HCT116 (cell line): ENCODE measurements around the gene AGPAT3. TPM values are rescaled to one million over a fixed set of nuclear protein-coding genes. Genes with fewer than 3 reads are reported as not detected.

Experiments
- ATAC-seq: fragments of 200-7000 bp; cut with Tn5 transposase; 2 replicates; pipeline ENCODE4 v1.9.1; 2020; ENCODE audit warnings: mild to moderate bottlenecking, moderate library complexity
- BruUV-seq: library from RNA; stranded (reverse); fragments of 400-500 nt; replicated peaks from 2 replicates; lab custom pipeline; 2021; lab: Mats Ljungman, UMichigan
- CTCF ChIA-PET: fragments of 300-600 bp; sonication (Branson Sonifier 250); formaldehyde crosslinking; loops from one replicate; lab custom pipeline; 2021; ENCODE audit warnings: antibody characterized with exemption; lab: Charles Lee
- POLR2A ChIA-PET: fragments of 300-600, 350-600 bp; sonication (Branson Sonifier 250); formaldehyde crosslinking; loops from one replicate; lab custom pipeline; 2021; ENCODE audit warnings: antibody characterized with exemption; lab: Charles Lee
- RAD21 ChIA-PET, 2 experiments: fragments of 300-600 bp; sonication (Branson Sonifier 250); formaldehyde crosslinking; loops; one replicate each; lab custom pipeline; 2023; ENCODE audit warnings: low total read pairs in 2 of 2; ENCODE audit not compliant: uncharacterized antibody in 2 of 2, unreplicated experiment in 2 of 2, low non-redundant PET in 1 of 2; lab: Charles Lee
- DNase-seq: peaks from one replicate; pipeline ENCODE4 v3.0.0-alpha.2; 2010; ENCODE audit warnings: low read depth, low spot score
- H2AFZ ChIP-seq: fragments of 200-600 bp; shearing (Covaris generic), sonication (generic); 2 replicates; pipeline ENCODE4 v1.6.1; 2017; ENCODE audit warnings: low read depth, mixed run types, mixed read lengths, antibody characterized with exemption, low read length; ENCODE audit not compliant: poor library complexity, severe bottlenecking
- H3K27ac ChIP-seq: 2 replicates; pipeline ENCODE4 v1.5.1; 2012; ENCODE audit warnings: low read depth, low read length
- H3K27me3 ChIP-seq: fragments of 200-600 bp; sonication (generic); 2 replicates; pipeline ENCODE4 v1.6.1; 2016; ENCODE audit warnings: mixed run types, low read length, mixed read lengths; ENCODE audit not compliant: insufficient read depth
- H3K36me3 ChIP-seq, 2 experiments: fragments of 200-500 bp in 1 of 2; fragments of 200-600 bp in 1 of 2; sonication (Bioruptor generic) in 1 of 2; sonication (generic) in 1 of 2; 2 replicates each; pipeline versions ENCODE4 v1.5.1 to v1.6.1; 2014 to 2016; ENCODE audit warnings: low read length in 2 of 2, inconsistent platforms in 1 of 2, mixed read lengths in 1 of 2, mixed run types in 1 of 2; ENCODE audit not compliant: insufficient read depth in 2 of 2, control insufficient read depth in 1 of 2
- H3K4me1 ChIP-seq, 2 experiments: fragments of 200-600 bp in 1 of 2; sonication (generic) in 1 of 2; 2 replicates each; pipeline versions ENCODE4 v1.5.1 to v1.6.1; 2012 to 2017; ENCODE audit warnings: low read length in 2 of 2, inconsistent platforms in 1 of 2, mild to moderate bottlenecking in 1 of 2, mixed read lengths in 1 of 2, mixed run types in 1 of 2, moderate library complexity in 1 of 2; ENCODE audit not compliant: insufficient read depth in 2 of 2, control insufficient read depth in 1 of 2
- H3K4me2 ChIP-seq: fragments of 200-600 bp; sonication (generic); 2 replicates; pipeline ENCODE4 v1.6.1; 2017; ENCODE audit warnings: mixed run types, low read length, mixed read lengths
- H3K4me3 ChIP-seq, 2 experiments: fragments of 200-600 bp in 1 of 2; sonication (generic) in 1 of 2; replicated peaks in 1 of 2; 2 replicates each; pipeline ENCODE4 v1.5.1; 2011 to 2016; ENCODE audit warnings: low read length in 2 of 2, control low read depth in 1 of 2, low read depth in 1 of 2, mild to moderate bottlenecking in 1 of 2, mixed read lengths in 1 of 2, mixed run types in 1 of 2
- H3K79me2 ChIP-seq: fragments of 200-600 bp; sonication (generic); 2 replicates; pipeline ENCODE4 v1.6.1; 2017; ENCODE audit warnings: mild to moderate bottlenecking, mixed run types, low read length, moderate library complexity, mixed read lengths; ENCODE audit not compliant: insufficient read depth
- H3K9ac ChIP-seq: fragments of 200-600 bp; sonication (generic); 2 replicates; pipeline ENCODE4 v1.6.1; 2016; ENCODE audit warnings: low read length, mixed read lengths
- H3K9me2 ChIP-seq: fragments of 200-600 bp; sonication (generic), shearing (Covaris generic); 2 replicates; pipeline ENCODE4 v1.6.1; 2017; ENCODE audit warnings: mixed run types, mild to moderate bottlenecking, moderate library complexity; ENCODE audit not compliant: insufficient read depth
- H3K9me3 ChIP-seq, 2 experiments: fragments of 200-500 bp in 1 of 2; fragments of 200-600 bp in 1 of 2; sonication (Bioruptor generic) in 1 of 2; sonication (generic) in 1 of 2; 2 replicates each; pipeline ENCODE4 v1.6.1; 2014 to 2017; ENCODE audit warnings: low read length in 2 of 2, mixed read lengths in 2 of 2, inconsistent platforms in 1 of 2, low read depth in 1 of 2, mild to moderate bottlenecking in 1 of 2, mixed run types in 1 of 2, moderate library complexity in 1 of 2; ENCODE audit not compliant: control insufficient read depth in 1 of 2, insufficient read depth in 1 of 2
- H4K20me1 ChIP-seq: fragments of 200-600 bp; sonication (generic), shearing (Covaris generic); 2 replicates; pipeline ENCODE4 v1.6.1; 2017; ENCODE audit warnings: mixed run types, mild to moderate bottlenecking, moderate library complexity; ENCODE audit not compliant: insufficient read depth
- CBX3 ChIP-seq: IDR thresholded peaks from 2 replicates; pipeline ENCODE4 v1.6.1; 2012; ENCODE audit warnings: low read depth
- EGR1 ChIP-seq: IDR thresholded peaks from 2 replicates; pipeline ENCODE4 v1.6.1; 2012; ENCODE audit warnings: low read depth
- EZH2phosphoT487 ChIP-seq: fragments of 200-600 bp; IDR thresholded peaks from 2 replicates; pipeline ENCODE4 v1.6.1; 2018; ENCODE audit warnings: antibody characterized with exemption, borderline replicate concordance
- POLR2A ChIP-seq: IDR thresholded peaks from 2 replicates; pipeline ENCODE4 v1.7.0; 2011; ENCODE audit warnings: borderline replicate concordance; ENCODE audit not compliant: insufficient read depth, insufficient read length; ENCODE audit errors: extremely low read depth
- POLR2AphosphoS5 ChIP-seq: IDR thresholded peaks from 2 replicates; pipeline ENCODE4 v1.6.1; 2011; ENCODE audit warnings: mild to moderate bottlenecking, low read depth, low read length, moderate library complexity
- RAD21 ChIP-seq: IDR thresholded peaks from 2 replicates; pipeline ENCODE4 v1.6.1; 2012; ENCODE audit warnings: low read depth, mild to moderate bottlenecking
- SIN3A ChIP-seq: IDR thresholded peaks from 2 replicates; pipeline ENCODE4 v1.6.1; 2012; ENCODE audit warnings: low read depth
- SP1 ChIP-seq: IDR thresholded peaks from 2 replicates; pipeline ENCODE4 v1.6.1; 2012; ENCODE audit warnings: low read depth
- SRF ChIP-seq: IDR thresholded peaks from 2 replicates; pipeline ENCODE4 v1.6.1; 2012; ENCODE audit warnings: low read depth
- TCF7L2 ChIP-seq: IDR thresholded peaks from 2 replicates; pipeline ENCODE4 v1.7.0; 2011; ENCODE audit warnings: borderline replicate concordance, inconsistent platforms; ENCODE audit not compliant: insufficient read depth, insufficient read length; ENCODE audit errors: extremely low read depth
- ZNF274 ChIP-seq: fragments of 200-500 bp; sonication (Bioruptor generic); IDR thresholded peaks from 2 replicates; pipeline ENCODE4 v1.6.1; 2014; ENCODE audit warnings: mild to moderate bottlenecking, low read depth, low read length, inconsistent platforms
- intact Hi-C: fragments of 100-400 bp; cut with micrococcal nuclease; formaldehyde crosslinking; loops from 2 replicates; pipeline ENCODE4 v1.10.0; 2022
- total RNA-seq: library from RNA; stranded (reverse); gene quantifications from one replicate; pipeline ENCODE4 v1.2.1, GENCODE V29; 2021; ENCODE audit not compliant: unreplicated experiment
- TF ChIP-seq, protein P1 (sequence below): IDR thresholded peaks from 2 replicates; pipeline ENCODE4 v1.6.1; 2012; ENCODE audit warnings: low read depth
- TF ChIP-seq, protein P2 (sequence below): IDR thresholded peaks from 2 replicates; pipeline ENCODE4 v1.6.1; 2011; ENCODE audit warnings: mild to moderate bottlenecking, low read length, moderate library complexity; ENCODE audit not compliant: insufficient replicate concordance; ENCODE audit errors: extremely low read depth
- TF ChIP-seq, protein P3 (sequence below), 3 experiments: fragments of 200-600 bp in 1 of 3; sonication (generic) in 1 of 3; IDR thresholded peaks in 2 of 3; conservative IDR thresholded peaks in 1 of 3; 2 replicates each; pipeline ENCODE4 v1.5.1; 2012 to 2017; ENCODE audit warnings: low read depth in 2 of 3, low read length in 2 of 3, antibody characterized with exemption in 1 of 3, borderline replicate concordance in 1 of 3, control low read depth in 1 of 3, mild to moderate bottlenecking in 1 of 3, mixed read lengths in 1 of 3, mixed run types in 1 of 3, moderate library complexity in 1 of 3; ENCODE audit not compliant: insufficient read depth in 1 of 3

The AGPAT3 gene
- total RNA-seq, 1 experiment from 2014 or later: 54.1 TPM

GRCh38 chr21:43866260-43866629, 1.2 kb downstream of the AGPAT3 start:
- ChIA-PET POLR2A (no interaction called here), RAD21 (no interaction called here), CTCF (no interaction called here)
- H3K4me2 ChIP-seq: peak overlapping the region; percentile 86
- H3K9me2 ChIP-seq: no peaks in the 10 kb centered on the region
- H3K4me1 ChIP-seq: peaks cover 7 to 49% of the 10 kb centered on the region in 2 experiments
- intact Hi-C loops: no loop called here
- H3K4me3 ChIP-seq: peak overlapping the region; percentile 54 to 70
- peaks cover 0 to 5% of the 10 kb centered on the region in 2 experiments; a peak in 1 of 4 replicates for H3K36me3 ChIP-seq
- no peaks in the 10 kb centered on the region for H3K27me3 ChIP-seq
- peaks cover 45% of the 10 kb centered on the region for H3K79me2 ChIP-seq
- H3K27ac ChIP-seq: 0 out of 2 replicates have a peak overlapping the region, but pooled peaks have one; percentile 78
- H3K9ac ChIP-seq: peak overlapping the region; percentile 72
- H2AFZ ChIP-seq: no peak overlapping the region
- ATAC-seq (no peak), DNase-seq (no peak)
- H3K9me3 ChIP-seq: no peaks in the 10 kb centered on the region
- BruUV-seq: no TSS peak
- no peaks in the 10 kb centered on the region for H4K20me1 ChIP-seq
- TF ChIP-seq EGR1: no peak
- TF ChIP-seq SIN3A: no peak
- TF ChIP-seq, protein P1, sequence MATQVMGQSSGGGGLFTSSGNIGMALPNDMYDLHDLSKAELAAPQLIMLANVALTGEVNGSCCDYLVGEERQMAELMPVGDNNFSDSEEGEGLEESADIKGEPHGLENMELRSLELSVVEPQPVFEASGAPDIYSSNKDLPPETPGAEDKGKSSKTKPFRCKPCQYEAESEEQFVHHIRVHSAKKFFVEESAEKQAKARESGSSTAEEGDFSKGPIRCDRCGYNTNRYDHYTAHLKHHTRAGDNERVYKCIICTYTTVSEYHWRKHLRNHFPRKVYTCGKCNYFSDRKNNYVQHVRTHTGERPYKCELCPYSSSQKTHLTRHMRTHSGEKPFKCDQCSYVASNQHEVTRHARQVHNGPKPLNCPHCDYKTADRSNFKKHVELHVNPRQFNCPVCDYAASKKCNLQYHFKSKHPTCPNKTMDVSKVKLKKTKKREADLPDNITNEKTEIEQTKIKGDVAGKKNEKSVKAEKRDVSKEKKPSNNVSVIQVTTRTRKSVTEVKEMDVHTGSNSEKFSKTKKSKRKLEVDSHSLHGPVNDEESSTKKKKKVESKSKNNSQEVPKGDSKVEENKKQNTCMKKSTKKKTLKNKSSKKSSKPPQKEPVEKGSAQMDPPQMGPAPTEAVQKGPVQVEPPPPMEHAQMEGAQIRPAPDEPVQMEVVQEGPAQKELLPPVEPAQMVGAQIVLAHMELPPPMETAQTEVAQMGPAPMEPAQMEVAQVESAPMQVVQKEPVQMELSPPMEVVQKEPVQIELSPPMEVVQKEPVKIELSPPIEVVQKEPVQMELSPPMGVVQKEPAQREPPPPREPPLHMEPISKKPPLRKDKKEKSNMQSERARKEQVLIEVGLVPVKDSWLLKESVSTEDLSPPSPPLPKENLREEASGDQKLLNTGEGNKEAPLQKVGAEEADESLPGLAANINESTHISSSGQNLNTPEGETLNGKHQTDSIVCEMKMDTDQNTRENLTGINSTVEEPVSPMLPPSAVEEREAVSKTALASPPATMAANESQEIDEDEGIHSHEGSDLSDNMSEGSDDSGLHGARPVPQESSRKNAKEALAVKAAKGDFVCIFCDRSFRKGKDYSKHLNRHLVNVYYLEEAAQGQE: no peak
- no peak for TF ChIP-seq SRF
- TF ChIP-seq, protein P2, sequence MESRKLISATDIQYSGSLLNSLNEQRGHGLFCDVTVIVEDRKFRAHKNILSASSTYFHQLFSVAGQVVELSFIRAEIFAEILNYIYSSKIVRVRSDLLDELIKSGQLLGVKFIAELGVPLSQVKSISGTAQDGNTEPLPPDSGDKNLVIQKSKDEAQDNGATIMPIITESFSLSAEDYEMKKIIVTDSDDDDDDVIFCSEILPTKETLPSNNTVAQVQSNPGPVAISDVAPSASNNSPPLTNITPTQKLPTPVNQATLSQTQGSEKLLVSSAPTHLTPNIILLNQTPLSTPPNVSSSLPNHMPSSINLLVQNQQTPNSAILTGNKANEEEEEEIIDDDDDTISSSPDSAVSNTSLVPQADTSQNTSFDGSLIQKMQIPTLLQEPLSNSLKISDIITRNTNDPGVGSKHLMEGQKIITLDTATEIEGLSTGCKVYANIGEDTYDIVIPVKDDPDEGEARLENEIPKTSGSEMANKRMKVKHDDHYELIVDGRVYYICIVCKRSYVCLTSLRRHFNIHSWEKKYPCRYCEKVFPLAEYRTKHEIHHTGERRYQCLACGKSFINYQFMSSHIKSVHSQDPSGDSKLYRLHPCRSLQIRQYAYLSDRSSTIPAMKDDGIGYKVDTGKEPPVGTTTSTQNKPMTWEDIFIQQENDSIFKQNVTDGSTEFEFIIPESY: no peak
- TF ChIP-seq, protein P3, sequence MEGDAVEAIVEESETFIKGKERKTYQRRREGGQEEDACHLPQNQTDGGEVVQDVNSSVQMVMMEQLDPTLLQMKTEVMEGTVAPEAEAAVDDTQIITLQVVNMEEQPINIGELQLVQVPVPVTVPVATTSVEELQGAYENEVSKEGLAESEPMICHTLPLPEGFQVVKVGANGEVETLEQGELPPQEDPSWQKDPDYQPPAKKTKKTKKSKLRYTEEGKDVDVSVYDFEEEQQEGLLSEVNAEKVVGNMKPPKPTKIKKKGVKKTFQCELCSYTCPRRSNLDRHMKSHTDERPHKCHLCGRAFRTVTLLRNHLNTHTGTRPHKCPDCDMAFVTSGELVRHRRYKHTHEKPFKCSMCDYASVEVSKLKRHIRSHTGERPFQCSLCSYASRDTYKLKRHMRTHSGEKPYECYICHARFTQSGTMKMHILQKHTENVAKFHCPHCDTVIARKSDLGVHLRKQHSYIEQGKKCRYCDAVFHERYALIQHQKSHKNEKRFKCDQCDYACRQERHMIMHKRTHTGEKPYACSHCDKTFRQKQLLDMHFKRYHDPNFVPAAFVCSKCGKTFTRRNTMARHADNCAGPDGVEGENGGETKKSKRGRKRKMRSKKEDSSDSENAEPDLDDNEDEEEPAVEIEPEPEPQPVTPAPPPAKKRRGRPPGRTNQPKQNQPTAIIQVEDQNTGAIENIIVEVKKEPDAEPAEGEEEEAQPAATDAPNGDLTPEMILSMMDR (IDR thresholded peaks at IDR 0.05 in 2 of 3, conservative IDR thresholded peaks at IDR 0.05 in 1 of 3; ENCODE audit: borderline replicate concordance in 1 of 3, insufficient read depth in 1 of 3, low read depth in 2 of 3, low read length in 2 of 3): no peak
- TF ChIP-seq POLR2AphosphoS5: no peak
- TF ChIP-seq EZH2phosphoT487: no peak
- TF ChIP-seq POLR2A: no peak
- TF ChIP-seq RAD21: no peak
- no peak for TF ChIP-seq SP1
- TF ChIP-seq CBX3: no peak
- no peak for TF ChIP-seq TCF7L2
- TF ChIP-seq ZNF274: no peak
